GM21723 (cell line): ENCODE results near the gene RNF146.
"Not testable (repeated sequence)": the region's sequence is repeated elsewhere in the genome, so short reads cannot be mapped to it uniquely, and the experiment has no call there.

Experiments
- ATAC-seq: cut with Tn5 transposase; IDR thresholded peaks from one replicate; pipeline ENCODE4 v1.9.1; 2021; ENCODE audit warnings: mild to moderate bottlenecking, moderate library complexity; ENCODE audit not compliant: unreplicated experiment

Gene RNF146, protein sequence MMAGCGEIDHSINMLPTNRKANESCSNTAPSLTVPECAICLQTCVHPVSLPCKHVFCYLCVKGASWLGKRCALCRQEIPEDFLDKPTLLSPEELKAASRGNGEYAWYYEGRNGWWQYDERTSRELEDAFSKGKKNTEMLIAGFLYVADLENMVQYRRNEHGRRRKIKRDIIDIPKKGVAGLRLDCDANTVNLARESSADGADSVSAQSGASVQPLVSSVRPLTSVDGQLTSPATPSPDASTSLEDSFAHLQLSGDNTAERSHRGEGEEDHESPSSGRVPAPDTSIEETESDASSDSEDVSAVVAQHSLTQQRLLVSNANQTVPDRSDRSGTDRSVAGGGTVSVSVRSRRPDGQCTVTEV

GRCh38 chr6:127266178-127266891 lies at the start of gene RNF146:
RNF146 (plus strand) TSS chr6:127266864; CDS start chr6:127280339, 13,475 bp downstream.
- peak; percentile 85 for ATAC-seq

- no peak for ATAC-seq
These were observed 46.8 kb upstream of the RNF146 start for GRCh38 chr6:127219869-127220268.

DNA sequence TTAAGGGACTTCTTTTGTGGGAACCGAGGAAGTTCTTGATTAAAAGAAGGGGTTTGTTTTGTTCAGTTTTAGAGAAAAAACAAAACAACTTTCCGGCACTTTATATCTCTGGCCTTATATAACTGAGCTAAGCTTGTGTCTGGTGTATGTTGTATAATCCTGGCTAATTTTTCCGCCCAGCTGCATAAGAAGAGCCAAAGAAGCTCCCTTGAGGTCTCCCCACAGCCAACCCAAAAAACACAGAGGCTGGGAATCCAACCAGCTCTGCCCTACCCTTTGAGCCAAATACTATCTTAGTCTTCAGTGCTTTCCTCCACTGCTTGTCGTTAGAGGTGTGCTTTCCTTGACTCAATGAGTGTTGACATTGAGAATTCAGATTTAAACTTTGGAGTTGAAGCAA lies 45.5 kb upstream of the RNF146 start:
- ATAC-seq, result no peak

GRCh38 chr6:127222418-127222817 lies 44.2 kb upstream of the RNF146 start:
- ATAC-seq, result no peak

DNA sequence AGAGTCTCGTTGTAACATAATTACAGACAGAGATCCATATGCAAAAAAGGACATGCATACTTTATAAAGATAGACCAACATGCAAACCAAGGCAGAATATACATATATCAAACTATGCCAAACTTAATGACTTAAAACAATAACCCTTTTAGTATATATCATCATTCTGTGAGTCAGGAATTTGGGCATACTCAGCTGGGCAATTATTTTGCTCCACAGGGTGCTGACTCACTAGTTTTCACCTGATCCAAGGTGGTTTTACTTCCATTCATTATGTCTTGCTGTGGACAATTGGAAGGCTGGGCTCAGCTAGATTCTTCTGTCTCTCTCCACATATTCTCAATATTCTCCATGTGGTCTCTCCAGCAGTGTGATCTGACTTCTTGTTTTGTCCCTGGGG lies 41.2 kb upstream of the RNF146 start:
- no peak for ATAC-seq

DNA sequence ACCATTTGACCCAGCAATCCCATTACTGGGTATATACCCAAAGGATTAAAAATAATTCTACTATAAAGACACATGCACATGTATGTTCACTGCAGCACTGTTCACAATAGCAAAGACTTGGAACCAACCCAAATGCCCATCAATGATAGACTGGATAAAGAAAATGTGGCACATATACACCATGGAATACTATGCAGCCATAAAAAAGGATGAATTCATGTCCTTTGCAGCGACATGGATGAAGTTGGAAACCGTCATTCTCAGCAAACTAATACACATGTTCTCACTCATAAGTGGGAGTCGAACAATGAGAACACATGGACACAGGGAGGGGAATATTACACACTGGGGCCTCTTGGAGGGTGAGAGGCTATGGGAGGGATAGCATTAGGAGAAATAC lies 32.8 kb upstream of the RNF146 start:
- not testable (repeated sequence) for ATAC-seq

DNA sequence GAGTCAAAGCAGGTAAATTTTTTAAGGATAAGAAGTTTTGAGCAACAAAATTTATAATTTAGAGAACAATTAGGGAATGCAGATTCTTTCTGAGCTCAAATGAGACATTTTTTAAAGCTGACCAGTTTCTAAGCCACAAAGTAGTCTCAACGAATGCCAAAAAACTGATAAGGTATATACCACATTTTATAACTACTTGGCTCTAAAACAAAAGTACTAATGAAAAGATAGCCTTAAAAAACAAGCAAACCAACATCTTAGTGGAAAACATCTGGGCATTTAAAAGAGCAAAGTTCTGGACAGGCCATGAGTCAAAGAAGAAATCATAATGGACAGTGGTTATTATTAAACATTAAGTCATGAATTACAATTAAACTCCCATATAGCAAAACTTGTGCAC lies 23.2 kb upstream of the RNF146 start:
- ATAC-seq, result no peak

GRCh38 chr6:127247114-127248096 lies 19.3 kb upstream of the RNF146 start:
- no peak for ATAC-seq

- ATAC-seq, result no peak
These were observed 17.0 kb upstream of the RNF146 start for GRCh38 chr6:127249621-127250020.

GRCh38 chr6:127255286-127255685 lies 11.4 kb upstream of the RNF146 start:
- no peak for ATAC-seq

- ATAC-seq, result no peak
These were observed 3.8 kb upstream of the RNF146 start for GRCh38 chr6:127262896-127263295.

DNA sequence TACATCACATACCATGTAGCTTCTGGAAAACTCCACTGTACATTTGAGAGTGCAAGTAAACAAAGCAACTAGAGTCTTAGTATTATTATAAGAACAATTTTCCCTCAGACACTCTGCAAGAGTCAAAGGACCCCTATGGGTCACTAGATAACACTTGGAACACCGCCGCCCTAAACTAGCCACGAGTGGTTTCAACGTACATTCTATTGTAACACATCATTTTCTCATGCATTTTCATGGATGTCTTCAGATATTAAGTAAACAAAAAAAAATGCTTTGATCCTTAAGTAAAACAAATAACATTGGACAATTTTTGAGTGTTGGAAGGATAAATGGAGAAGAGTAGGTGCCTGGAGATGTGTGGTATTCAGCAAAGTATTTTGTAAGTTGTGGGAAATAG lies 3.2 kb upstream of the RNF146 start:
- no peak for ATAC-seq

GRCh38 chr6:127266892-127267645 lies 405 bp downstream of the RNF146 start:
- peak; percentile 82 for ATAC-seq

DNA sequence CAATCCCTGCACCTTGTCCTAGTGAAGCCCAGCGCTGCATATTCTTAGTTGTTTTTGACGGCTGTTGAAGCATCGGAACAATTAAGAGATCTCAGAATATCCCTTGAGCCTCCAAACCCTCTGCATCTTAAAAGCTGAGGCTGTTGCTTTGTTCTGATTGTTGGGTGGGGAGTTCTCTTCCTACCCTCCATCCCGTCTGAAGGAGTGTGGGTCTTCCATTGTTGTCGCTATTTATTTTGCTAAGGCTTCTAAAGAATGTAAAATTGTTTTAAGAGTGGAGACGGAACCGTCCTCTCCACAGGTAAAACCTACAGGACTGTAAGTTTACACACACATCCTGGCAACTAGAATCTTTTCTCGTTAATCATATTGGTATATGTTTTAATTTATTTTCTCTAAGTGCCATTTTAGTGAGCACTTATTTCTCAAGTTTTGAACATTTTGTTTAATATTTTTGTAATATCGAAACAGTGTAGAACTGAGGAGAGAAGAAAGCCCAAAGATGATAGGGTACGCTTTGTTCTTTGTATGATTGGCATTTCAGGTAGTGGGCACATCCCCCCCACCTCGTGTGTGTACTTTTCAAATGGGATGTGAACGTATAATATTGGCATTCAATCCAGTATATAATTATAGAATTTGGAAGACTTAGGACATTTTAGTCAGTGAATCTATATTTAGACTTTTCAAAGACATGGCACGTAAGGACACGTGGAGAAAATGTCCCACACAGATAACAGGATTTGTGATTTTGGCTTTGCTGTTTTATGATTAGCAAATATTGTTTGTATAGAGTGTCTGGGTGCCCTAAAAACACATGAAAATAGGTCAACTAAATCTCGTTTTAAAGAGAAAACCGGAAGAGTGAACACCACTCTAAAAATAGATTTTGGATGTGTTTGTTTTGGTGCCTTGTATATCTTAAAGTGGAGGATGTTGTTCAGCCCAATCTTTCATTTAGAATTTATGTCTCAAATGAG lies 1.3 kb downstream of the RNF146 start:
- peak; percentile 4 for ATAC-seq

- no peak for ATAC-seq
These were observed 5.9 kb downstream of the RNF146 start for GRCh38 chr6:127272576-127272975.

GRCh38 chr6:127273499-127273898 lies 6.8 kb downstream of the RNF146 start:
- no peak for ATAC-seq

DNA sequence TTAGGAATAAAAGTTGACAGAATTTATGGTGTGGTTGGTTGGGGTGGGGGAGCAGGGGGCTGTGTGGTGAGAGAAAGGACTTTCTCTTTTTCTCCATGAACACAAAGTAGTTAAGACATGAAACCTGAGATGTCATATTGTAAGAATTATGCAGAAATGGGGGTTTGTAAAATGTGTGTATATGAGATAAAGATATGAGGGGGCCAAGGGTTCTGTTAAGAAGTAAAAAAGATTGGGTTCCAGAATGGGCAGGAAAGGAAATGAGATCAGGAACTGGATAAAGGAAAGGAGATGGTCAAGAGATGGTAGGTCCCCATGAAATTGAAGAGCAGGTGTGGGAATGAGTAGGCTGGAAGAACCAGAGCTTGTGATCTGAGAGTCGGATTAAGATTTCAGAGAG lies 9.7 kb downstream of the RNF146 start:
- no peak for ATAC-seq

DNA sequence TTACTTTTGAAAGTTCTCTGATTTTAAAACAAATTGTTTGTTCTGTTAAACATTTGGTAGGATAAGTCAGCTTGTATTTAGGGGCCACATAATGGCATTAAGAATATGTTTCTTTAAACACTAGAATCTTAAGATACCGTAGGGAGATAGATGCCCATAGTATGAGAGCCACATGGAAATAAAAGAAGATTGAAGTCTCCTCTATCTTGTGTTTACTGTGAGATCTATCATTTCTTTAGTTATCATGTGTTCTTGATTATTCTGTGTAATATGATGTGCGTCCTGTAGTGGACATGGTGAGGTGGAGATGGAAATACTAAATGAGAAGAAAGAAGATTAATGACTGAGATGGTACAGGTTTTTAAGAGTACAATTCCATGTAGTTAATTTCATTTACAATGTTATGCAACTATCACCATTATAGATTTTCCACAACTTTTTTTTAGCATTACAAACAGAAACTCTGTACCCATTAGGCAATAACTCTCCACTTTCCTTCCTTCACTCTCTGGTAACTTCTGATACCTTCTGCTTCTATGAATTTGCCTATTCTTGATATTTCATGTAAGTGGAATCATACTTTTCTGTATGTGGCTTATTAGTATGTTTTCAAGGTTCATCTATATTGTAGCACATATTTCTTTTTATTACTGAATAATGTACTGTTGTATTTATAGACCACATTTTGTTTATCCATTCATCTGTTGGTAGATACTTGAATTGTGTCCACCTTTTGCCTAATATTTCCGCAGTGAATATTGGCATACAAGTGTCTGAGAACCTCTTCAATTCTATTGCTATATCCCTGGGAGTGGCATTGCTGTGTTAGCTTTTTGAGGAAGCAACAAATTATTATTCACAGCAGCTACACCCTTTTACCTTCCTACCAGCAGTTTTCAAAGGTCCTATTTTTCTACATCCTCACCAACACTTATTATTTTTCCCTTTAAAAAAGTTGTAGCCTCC lies 11.5 kb downstream of the RNF146 start:
- ATAC-seq, result no peak
